Measurements from ENCODE around the gene MOB3C. TPM values are rescaled to one million over a fixed set of nuclear protein-coding genes. Genes with fewer than 3 reads are reported as not detected.
A peak's percentile ranks its signal among the peaks of the same experiment; 100 is the strongest.

The MOB3C gene
- total RNA-seq, 2 donors from 2014 or later = 1.7 to 2.3 TPM

GRCh38 chr1:46630719-46631118 lies 14.1 kb upstream of the MOB3C start:
- DNase-seq = no peak
- Histone ChIP-seq H3K4me3 (ENCODE audit: low read length) (no peak overlapping the region), H3K9ac (ENCODE audit: extremely low read depth, low read length, poor library complexity, severe bottlenecking) (no peak overlapping the region), H3K4me1 (ENCODE audit: control insufficient read depth, insufficient read depth, low read length) (no peaks in the 10 kb centered on the region), H3K9me3 (ENCODE audit: control insufficient read depth, low read length) (no peaks in the 10 kb centered on the region), H3K36me3 (ENCODE audit: control insufficient read depth, insufficient read depth, low read length) (peaks cover 47% of the 10 kb centered on the region), H3K27me3 (ENCODE audit: control insufficient read depth, insufficient read depth, low read length, poor library complexity, severe bottlenecking) (no peaks in the 10 kb centered on the region), H3K27ac (ENCODE audit: low read depth, low read length) (no peak overlapping the region)
- no peak overlapping the region for H3K4me3 Mint-ChIP-seq
- H3K36me3 Mint-ChIP-seq (ENCODE audit: low read depth) = peaks cover 36% of the 10 kb centered on the region
- H3K9me3 Mint-ChIP-seq = no peaks in the 10 kb centered on the region
- H3K27me3 Mint-ChIP-seq (ENCODE audit: insufficient read depth) = no peaks in the 10 kb centered on the region
- no peak overlapping the region for H3K27ac Mint-ChIP-seq
- WGBS, 2 experiments (ENCODE audit: insufficient coverage in 1 of 2, insufficient read length in 1 of 2) = 93 to 94% methylated on average over 1 to 2 of the region's 2 CpGs
- peak; percentile 26 for TF ChIP-seq CTCF (conservative IDR thresholded peaks at IDR 0.05)
- H3K4me1 Mint-ChIP-seq = peaks cover 7% of the 10 kb centered on the region

GRCh38 chr1:46623743-46624644 lies 7.4 kb upstream of the MOB3C start:
- peaks cover 16% of the 10 kb centered on the region for H3K27me3 Mint-ChIP-seq (ENCODE audit: insufficient read depth)
- no peaks in the 10 kb centered on the region for H3K9me3 ChIP-seq (ENCODE audit: control insufficient read depth, low read length)
- 82 to 88% methylated on average over 4 of the region's 4 CpGs for WGBS, 2 experiments (ENCODE audit: insufficient coverage in 1 of 2, insufficient read length in 1 of 2)
- peak; percentile 78 for DNase-seq
- H3K4me3 ChIP-seq (ENCODE audit: low read length) = no peak overlapping the region
- H3K27me3 ChIP-seq (ENCODE audit: control insufficient read depth, insufficient read depth, low read length, poor library complexity, severe bottlenecking) = peaks cover 7% of the 10 kb centered on the region
- no peaks in the 10 kb centered on the region for H3K36me3 Mint-ChIP-seq (ENCODE audit: low read depth)
- peak overlapping the region; percentile 2 for H3K27ac Mint-ChIP-seq
- H3K36me3 ChIP-seq (ENCODE audit: control insufficient read depth, insufficient read depth, low read length) = no peaks in the 10 kb centered on the region
- no peak overlapping the region for H3K9ac ChIP-seq (ENCODE audit: extremely low read depth, low read length, poor library complexity, severe bottlenecking)
- no peaks in the 10 kb centered on the region for H3K9me3 Mint-ChIP-seq
- no peak for TF ChIP-seq CTCF (conservative IDR thresholded peaks at IDR 0.05)
- no peak overlapping the region for H3K4me3 Mint-ChIP-seq
- H3K4me1 Mint-ChIP-seq = peaks cover 19% of the 10 kb centered on the region
- H3K4me1 ChIP-seq (ENCODE audit: control insufficient read depth, insufficient read depth, low read length) = peaks cover 8% of the 10 kb centered on the region
- no peak overlapping the region for H3K27ac ChIP-seq (ENCODE audit: low read depth, low read length)

- Histone ChIP-seq H3K9me3 (ENCODE audit: control insufficient read depth, low read length) (no peaks in the 10 kb centered on the region), H3K9ac (ENCODE audit: extremely low read depth, low read length, poor library complexity, severe bottlenecking) (no peak overlapping the region), H3K27ac (ENCODE audit: low read depth, low read length) (no peak overlapping the region), H3K4me1 (ENCODE audit: control insufficient read depth, insufficient read depth, low read length) (peaks cover 8% of the 10 kb centered on the region), H3K27me3 (ENCODE audit: control insufficient read depth, insufficient read depth, low read length, poor library complexity, severe bottlenecking) (peaks cover 23% of the 10 kb centered on the region), H3K36me3 (ENCODE audit: control insufficient read depth, insufficient read depth, low read length) (no peaks in the 10 kb centered on the region), H3K4me3 (ENCODE audit: low read length) (no peak overlapping the region)
- 74 to 91% methylated on average over 3 of the region's 3 CpGs for WGBS, 2 experiments (ENCODE audit: insufficient coverage in 1 of 2, insufficient read length in 1 of 2)
- H3K27me3 Mint-ChIP-seq (ENCODE audit: insufficient read depth) = peaks cover 33% of the 10 kb centered on the region
- H3K9me3 Mint-ChIP-seq = no peaks in the 10 kb centered on the region
- peaks cover 19% of the 10 kb centered on the region for H3K4me1 Mint-ChIP-seq
- TF ChIP-seq CTCF (conservative IDR thresholded peaks at IDR 0.05) = peak; percentile 76
- peak; percentile 79 for DNase-seq
- H3K4me3 Mint-ChIP-seq = no peak overlapping the region
- H3K27ac Mint-ChIP-seq = no peak overlapping the region
- no peaks in the 10 kb centered on the region for H3K36me3 Mint-ChIP-seq (ENCODE audit: low read depth)
These were observed 5.7 kb upstream of the MOB3C start for GRCh38 chr1:46622344-46622743.

Measured in endodermal cell (in vitro differentiated cells).